ENCODE data around the gene GIT1. TPM values are rescaled to one million over a fixed set of nuclear protein-coding genes. Genes with fewer than 3 reads are reported as not detected.

Gene GIT1
- total RNA-seq, 3 donors from 2014 or later: 28.5 to 41.3 (median 31.2) TPM

- TF ChIP-seq POLR2A (IDR thresholded peaks at IDR 0.05) (no peak), POLR2AphosphoS5 (IDR thresholded peaks at IDR 0.05) (no peak), CTCF (IDR thresholded peaks at IDR 0.05) (no peak)
- intact Hi-C loops (cut with DNase I; ENCODE audit: low total_unique reads): no loop called here
- Histone ChIP-seq H3K36me3 (peaks cover 17% of the 10 kb centered on the region), H3K27ac (peak overlapping the region in 1 of 2 donors; percentile 34), H3K4me1 (peaks cover 0 to 4% of the 10 kb centered on the region in 2 donors), H3K27me3 (no peaks in the 10 kb centered on the region), H3K4me3 (no peak overlapping the region), H3K9me3 (no peaks in the 10 kb centered on the region)
- no peak for DNase-seq (ENCODE audit: low spot score in 2 of 2)
Measured at GRCh38 chr17:29577001-29577370, 12.5 kb downstream of the GIT1 start.

GRCh38 chr17:29576214-29577000 lies 13.0 kb downstream of the GIT1 start:
- DNase-seq (ENCODE audit: low spot score in 2 of 2): no peak
- Histone ChIP-seq H3K9me3 (no peaks in the 10 kb centered on the region), H3K4me1 (peaks cover 0 to 4% of the 10 kb centered on the region in 2 donors), H3K36me3 (peaks cover 17% of the 10 kb centered on the region), H3K27me3 (no peaks in the 10 kb centered on the region), H3K4me3 (no peak overlapping the region), H3K27ac (no peak overlapping the region)
- no peak for TF ChIP-seq CTCF (IDR thresholded peaks at IDR 0.05)
- TF ChIP-seq POLR2AphosphoS5 (IDR thresholded peaks at IDR 0.05): no peak
- no peak for TF ChIP-seq POLR2A (IDR thresholded peaks at IDR 0.05)
- intact Hi-C loops (cut with DNase I; ENCODE audit: low total_unique reads): no loop called here

- Histone ChIP-seq H3K4me3 (no peak overlapping the region), H3K27me3 (no peaks in the 10 kb centered on the region), H3K27ac (no peak overlapping the region), H3K36me3 (peaks cover 17% of the 10 kb centered on the region), H3K9me3 (no peaks in the 10 kb centered on the region), H3K4me1 (peaks cover 3 to 4% of the 10 kb centered on the region in 2 donors)
- DNase-seq (ENCODE audit: low spot score in 2 of 2): no peak
- intact Hi-C loops (cut with DNase I; ENCODE audit: low total_unique reads): no loop called here
- TF ChIP-seq CTCF (IDR thresholded peaks at IDR 0.05) (no peak), POLR2AphosphoS5 (IDR thresholded peaks at IDR 0.05) (no peak), POLR2A (IDR thresholded peaks at IDR 0.05) (no peak)
Measured at GRCh38 chr17:29575511-29576213, 13.8 kb downstream of the GIT1 start.

- DNase-seq (ENCODE audit: low spot score in 2 of 2): peak in 1 of 2 donors; percentile 45
- H3K4me1 ChIP-seq: peaks cover 4 to 5% of the 10 kb centered on the region in 2 donors
- TF ChIP-seq POLR2A (IDR thresholded peaks at IDR 0.05) (no peak), CTCF (IDR thresholded peaks at IDR 0.05) (no peak), POLR2AphosphoS5 (IDR thresholded peaks at IDR 0.05) (no peak)
- peaks cover 17% of the 10 kb centered on the region for H3K36me3 ChIP-seq
- no peak overlapping the region for H3K4me3 ChIP-seq
- no peak overlapping the region for H3K27ac ChIP-seq
- H3K27me3 ChIP-seq: no peaks in the 10 kb centered on the region
- H3K9me3 ChIP-seq: no peaks in the 10 kb centered on the region
- intact Hi-C loops (cut with DNase I; ENCODE audit: low total_unique reads): no loop called here
Measured at GRCh38 chr17:29574732-29575510, 14.5 kb downstream of the GIT1 start.
